A673 (cell line): ENCODE data around the gene SP140L.

ENCODE experiments used
- EZH2 ChIP-seq: fragments of 200-600 bp; sonication (generic); IDR thresholded peaks from 2 replicates; pipeline ENCODE4 v1.6.1; 2017; ENCODE audit warnings: borderline replicate concordance, low read depth, mild to moderate bottlenecking, mixed read lengths, antibody characterized with exemption, low read length; ENCODE audit not compliant: poor library complexity, severe bottlenecking
- TF ChIP-seq, protein P1 (sequence below): fragments of 300-800, 200-600 bp; sonication (generic); conservative IDR thresholded peaks from 2 replicates; pipeline ENCODE4 v1.5.1; 2017; ENCODE audit warnings: low read depth, mild to moderate bottlenecking, antibody characterized with exemption, low read length, moderate library complexity, mixed read lengths

- TF ChIP-seq, protein P1, sequence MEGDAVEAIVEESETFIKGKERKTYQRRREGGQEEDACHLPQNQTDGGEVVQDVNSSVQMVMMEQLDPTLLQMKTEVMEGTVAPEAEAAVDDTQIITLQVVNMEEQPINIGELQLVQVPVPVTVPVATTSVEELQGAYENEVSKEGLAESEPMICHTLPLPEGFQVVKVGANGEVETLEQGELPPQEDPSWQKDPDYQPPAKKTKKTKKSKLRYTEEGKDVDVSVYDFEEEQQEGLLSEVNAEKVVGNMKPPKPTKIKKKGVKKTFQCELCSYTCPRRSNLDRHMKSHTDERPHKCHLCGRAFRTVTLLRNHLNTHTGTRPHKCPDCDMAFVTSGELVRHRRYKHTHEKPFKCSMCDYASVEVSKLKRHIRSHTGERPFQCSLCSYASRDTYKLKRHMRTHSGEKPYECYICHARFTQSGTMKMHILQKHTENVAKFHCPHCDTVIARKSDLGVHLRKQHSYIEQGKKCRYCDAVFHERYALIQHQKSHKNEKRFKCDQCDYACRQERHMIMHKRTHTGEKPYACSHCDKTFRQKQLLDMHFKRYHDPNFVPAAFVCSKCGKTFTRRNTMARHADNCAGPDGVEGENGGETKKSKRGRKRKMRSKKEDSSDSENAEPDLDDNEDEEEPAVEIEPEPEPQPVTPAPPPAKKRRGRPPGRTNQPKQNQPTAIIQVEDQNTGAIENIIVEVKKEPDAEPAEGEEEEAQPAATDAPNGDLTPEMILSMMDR: no peak
- no peak for TF ChIP-seq EZH2
Measured at GRCh38 chr2:230412846-230413245, 85.9 kb downstream of the SP140L start.
